HepG2 (cell line): ENCODE measurements around the gene SIK3. TPM values are rescaled to one million over a fixed set of nuclear protein-coding genes. Genes with fewer than 3 reads are reported as not detected.

Experiments
- ATAC-seq: fragments of 200-7000 bp; cut with Tn5 transposase; 3 replicates; pipeline ENCODE4 v1.9.1; 2020; ENCODE audit warnings: mild to moderate bottlenecking, moderate library complexity
- BruUV-seq: library from RNA; stranded (reverse); fragments of 400-500 nt; replicated peaks from 2 replicates; lab custom pipeline; 2021; lab: Mats Ljungman, UMichigan
- CTCF ChIA-PET: fragments of 300-600 bp; formaldehyde crosslinking; extraction: SDS; loops from one replicate; lab custom pipeline; 2021; ENCODE audit warnings: low total read pairs, inconsistent platforms, low intra/inter-chr PET ratio; lab: Yijun Ruan, JAX
- POLR2A ChIA-PET: fragments of 350-600 bp; sonication (Branson Sonifier 250); formaldehyde crosslinking; loops from one replicate; lab custom pipeline; 2020; ENCODE audit warnings: antibody characterized with exemption, inconsistent platforms; lab: Yijun Ruan, JAX
- DNase-seq: peaks from one replicate; pipeline ENCODE4 v3.0.0-alpha.2; 2015; ENCODE audit warnings: low spot score
- FAIRE-seq: peaks from 3 replicates; lab custom pipeline; 2011; peaks lifted over from hg19 to GRCh38; lab: Jason Lieb, UNC
- H2AFZ ChIP-seq: one replicate; pipeline ENCODE4 v1.6.1; 2011; ENCODE audit warnings: low read length, inconsistent platforms
- H3K27ac ChIP-seq: fragments of 300-600 bp; 3 replicates; pipeline ENCODE4 v1.8.0; 2011; ENCODE audit warnings: mixed run types, mild to moderate bottlenecking, mixed read lengths, low read length, inconsistent platforms; ENCODE audit not compliant: insufficient read depth; ENCODE audit errors: extremely low read length
- H3K27me3 ChIP-seq, 2 experiments: fragments of 200-600 bp in 1 of 2; 2 replicates in 1 of 2; 3 replicates in 1 of 2; pipeline versions ENCODE4 v1.6.0 to v1.8.0; 2011; ENCODE audit warnings: low read length in 2 of 2, mild to moderate bottlenecking in 2 of 2, moderate library complexity in 2 of 2, inconsistent platforms in 1 of 2; ENCODE audit not compliant: insufficient read depth in 2 of 2, control insufficient read depth in 1 of 2
- H3K36me3 ChIP-seq, 2 experiments: fragments of 200-600 bp in 1 of 2; replicated peaks in 1 of 2; 2 replicates in 1 of 2; 3 replicates in 1 of 2; pipeline versions ENCODE4 v1.5.1 to v1.8.0; 2011; ENCODE audit warnings: low read length in 2 of 2, inconsistent platforms in 1 of 2; ENCODE audit not compliant: insufficient read depth in 2 of 2, control insufficient read depth in 1 of 2
- H3K4me1 ChIP-seq: 2 replicates; pipeline ENCODE4 v1.5.1; 2012; ENCODE audit warnings: low read length, inconsistent platforms; ENCODE audit not compliant: insufficient read depth
- H3K4me2 ChIP-seq: 2 replicates; pipeline ENCODE4 v1.6.0; 2011; ENCODE audit warnings: low read depth, low read length, inconsistent platforms
- H3K4me3 ChIP-seq, 3 experiments: fragments of 200-600 bp in 1 of 3; sonication (generic), shearing (Covaris generic) in 1 of 3; replicated peaks in 1 of 3; 2 replicates each; pipeline ENCODE4 v1.5.1; 2011 to 2016; ENCODE audit warnings: low read length in 3 of 3, inconsistent platforms in 2 of 3, low read depth in 2 of 3, mild to moderate bottlenecking in 2 of 3, control low read depth in 1 of 3, mixed read lengths in 1 of 3; ENCODE audit not compliant: insufficient read depth in 1 of 3
- H3K79me2 ChIP-seq: one replicate; pipeline ENCODE4 v1.6.1; 2011; ENCODE audit warnings: low read length, inconsistent platforms; ENCODE audit not compliant: insufficient read depth
- H3K9ac ChIP-seq: 2 replicates; pipeline ENCODE4 v1.6.0; 2011; ENCODE audit warnings: mild to moderate bottlenecking, low read depth, low read length, inconsistent platforms; ENCODE audit not compliant: insufficient read depth
- H3K9me3 ChIP-seq: 2 replicates; pipeline ENCODE4 v1.5.1; 2012; ENCODE audit warnings: mild to moderate bottlenecking, low read length
- H4K20me1 ChIP-seq: 2 replicates; pipeline ENCODE4 v1.6.0; 2011; ENCODE audit warnings: inconsistent platforms, mild to moderate bottlenecking, low read length, moderate library complexity; ENCODE audit not compliant: insufficient read depth
- HMG20A ChIP-seq: IDR thresholded peaks from 2 replicates; pipeline ENCODE4 v1.6.1; 2016; ENCODE audit warnings: borderline replicate concordance
- MEIS2 ChIP-seq: sonication (generic); formaldehyde crosslinking; IDR thresholded peaks from 2 replicates; pipeline ENCODE4 v1.9.0; 2021; ENCODE audit warnings: mild to moderate bottlenecking, missing genetic modification reagents
- SMAD9 ChIP-seq: sonication (generic); formaldehyde crosslinking; IDR thresholded peaks from 2 replicates; pipeline ENCODE4 v1.5.1; 2020; ENCODE audit warnings: mild to moderate bottlenecking, missing genetic modification reagents
- SP5 ChIP-seq: IDR thresholded peaks from 2 replicates; pipeline ENCODE4 v1.6.1; 2016; ENCODE audit warnings: low read depth, borderline replicate concordance
- TMF1 ChIP-seq: sonication (generic); formaldehyde crosslinking; IDR thresholded peaks from 2 replicates; pipeline ENCODE4 v1.8.1; 2022; ENCODE audit warnings: low read depth, missing genetic modification reagents
- ZNF670 ChIP-seq: sonication (generic); formaldehyde crosslinking; IDR thresholded peaks from 2 replicates; pipeline ENCODE4 v1.8.0; 2022; ENCODE audit warnings: mild to moderate bottlenecking, missing genetic modification reagents, borderline replicate concordance
- ZNF737 ChIP-seq: sonication (generic); formaldehyde crosslinking; IDR thresholded peaks from 2 replicates; pipeline ENCODE4 v1.5.0; 2020; ENCODE audit warnings: missing genetic modification reagents, mild to moderate bottlenecking, borderline replicate concordance
- ZNF746 ChIP-seq: sonication (generic); formaldehyde crosslinking; IDR thresholded peaks from 2 replicates; pipeline ENCODE4 v1.8.0; 2022; ENCODE audit warnings: mild to moderate bottlenecking, missing genetic modification reagents
- WGBS: methylation state at CpG from one replicate; pipeline ENCODE4 v1.1.6; 2017; ENCODE audit warnings: low lambda C conversion rate; 5-methylcytosine and 5-hydroxymethylcytosine counted together
- in situ Hi-C: cut with HindIII; loops from 2 replicates; pipeline ENCODE4 v1.10.0; 2017; ENCODE audit warnings: low pct_unique_long_range_greater_than_20kb; ENCODE audit not compliant: extremely low pct_ligation_motif_present
- intact Hi-C: fragments of 100-400 bp; cut with micrococcal nuclease; formaldehyde crosslinking; loops from one replicate; pipeline ENCODE4 v1.10.0; 2022; ENCODE audit not compliant: unreplicated experiment
- polyA plus RNA-seq, 8 experiments: library from polyadenylated mRNA; depleted of rRNA in 3 of 8; stranded (reverse) in 7 of 8; unstranded in 1 of 8; fragments of >200 nt; fragmentation: Illumina TruSeq in 4 of 8; extraction: Trizol in 4 of 8; gene quantifications; 2 replicates each; pipeline versions ENCODE4 v1.2.1 to v1.2.3, GENCODE V29; 2011 to 2016; ENCODE audit warnings: low read depth in 4 of 8, missing spikeins in 1 of 8, mixed read lengths in 1 of 8; ENCODE audit not compliant: insufficient read depth in 1 of 8
- total RNA-seq, 5 experiments: library from RNA; depleted of rRNA; stranded (reverse); fragments of >200 nt; fragmentation: Illumina TruSeq; extraction: Trizol; gene quantifications; 2 replicates each; pipeline ENCODE4 v1.2.3, GENCODE V29; 2016; ENCODE audit warnings: low read depth in 1 of 5
- TF ChIP-seq, protein P1 (sequence below), 2 experiments: fragments of 450-650 bp in 1 of 2; sonication (generic) in 1 of 2; formaldehyde crosslinking; IDR thresholded peaks; 2 replicates each; pipeline versions ENCODE4 v1.5.0 to v1.8.0; 2020 to 2022; ENCODE audit warnings: mild to moderate bottlenecking in 1 of 2, missing genetic modification reagents in 1 of 2
- TF ChIP-seq, protein P2 (sequence below): sonication (generic); formaldehyde crosslinking; IDR thresholded peaks from 2 replicates; pipeline ENCODE4 v1.5.0; 2020; ENCODE audit warnings: mild to moderate bottlenecking, missing genetic modification reagents
- TF ChIP-seq, protein P3 (sequence below): sonication (generic); formaldehyde crosslinking; IDR thresholded peaks from 2 replicates; pipeline ENCODE4 v1.4.0; 2020; ENCODE audit warnings: missing genetic modification reagents
- TF ChIP-seq, protein P4 (sequence below): IDR thresholded peaks from 2 replicates; pipeline ENCODE4 v1.6.1; 2016; ENCODE audit warnings: mild to moderate bottlenecking

SIK3 gene
- total and polyA plus RNA-seq, 2 of the 13 experiments (the other 11 are each of a cell fraction or from before 2014, with no cell fraction given): 5.7 to 9.8 TPM

DNA sequence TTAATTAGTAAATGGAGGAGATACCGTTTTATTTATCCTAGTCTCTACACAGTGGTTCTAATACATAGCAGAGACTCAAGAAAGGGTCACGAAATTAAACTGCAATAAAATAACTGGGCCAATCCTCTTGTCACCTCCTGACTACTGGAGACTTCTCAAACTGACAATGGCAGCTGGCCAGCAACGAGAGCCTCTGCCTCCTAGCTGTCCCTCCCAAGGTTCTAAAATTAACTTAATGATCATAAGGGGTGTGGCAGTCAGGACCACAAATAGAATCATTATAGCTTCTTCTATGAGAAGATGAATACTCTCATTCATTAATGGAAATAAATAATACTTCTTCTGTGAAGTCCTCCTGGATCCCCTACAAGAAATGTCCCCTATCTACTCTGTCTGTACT is 197.0 kb downstream of the SIK3 start:
- no peak overlapping the region for H3K4me2 ChIP-seq
- DNase-seq: no peak
- H3K9ac ChIP-seq: no peak overlapping the region
- POLR2A ChIA-PET: no interaction called here
- no peaks in the 10 kb centered on the region for H3K4me1 ChIP-seq
- no peaks in the 10 kb centered on the region for H3K9me3 ChIP-seq
- intact Hi-C loops (no loop called here), in situ Hi-C loops (no loop called here)
- BruUV-seq: no TSS peak
- FAIRE-seq: no peak
- TF ChIP-seq, protein P1, sequence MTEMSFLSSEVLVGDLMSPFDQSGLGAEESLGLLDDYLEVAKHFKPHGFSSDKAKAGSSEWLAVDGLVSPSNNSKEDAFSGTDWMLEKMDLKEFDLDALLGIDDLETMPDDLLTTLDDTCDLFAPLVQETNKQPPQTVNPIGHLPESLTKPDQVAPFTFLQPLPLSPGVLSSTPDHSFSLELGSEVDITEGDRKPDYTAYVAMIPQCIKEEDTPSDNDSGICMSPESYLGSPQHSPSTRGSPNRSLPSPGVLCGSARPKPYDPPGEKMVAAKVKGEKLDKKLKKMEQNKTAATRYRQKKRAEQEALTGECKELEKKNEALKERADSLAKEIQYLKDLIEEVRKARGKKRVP (CRISPR knock-in tag; IDR thresholded peaks at IDR 0.05): no peak
- TF ChIP-seq, protein P2, sequence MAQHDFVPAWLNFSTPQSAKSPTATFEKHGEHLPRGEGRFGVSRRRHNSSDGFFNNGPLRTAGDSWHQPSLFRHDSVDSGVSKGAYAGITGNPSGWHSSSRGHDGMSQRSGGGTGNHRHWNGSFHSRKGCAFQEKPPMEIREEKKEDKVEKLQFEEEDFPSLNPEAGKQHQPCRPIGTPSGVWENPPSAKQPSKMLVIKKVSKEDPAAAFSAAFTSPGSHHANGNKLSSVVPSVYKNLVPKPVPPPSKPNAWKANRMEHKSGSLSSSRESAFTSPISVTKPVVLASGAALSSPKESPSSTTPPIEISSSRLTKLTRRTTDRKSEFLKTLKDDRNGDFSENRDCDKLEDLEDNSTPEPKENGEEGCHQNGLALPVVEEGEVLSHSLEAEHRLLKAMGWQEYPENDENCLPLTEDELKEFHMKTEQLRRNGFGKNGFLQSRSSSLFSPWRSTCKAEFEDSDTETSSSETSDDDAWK (CRISPR knock-in tag): no peak
- no peak for TF ChIP-seq SP5 (CRISPR knock-in tag)
- no peak for TF ChIP-seq ZNF746 (CRISPR knock-in tag)
- no peak for TF ChIP-seq TMF1 (CRISPR knock-in tag)
- no peak for TF ChIP-seq ZNF737 (CRISPR knock-in tag)
- no peak for TF ChIP-seq HMG20A (CRISPR knock-in tag)
- no peak for TF ChIP-seq SMAD9 (CRISPR knock-in tag)
- TF ChIP-seq, protein P3, sequence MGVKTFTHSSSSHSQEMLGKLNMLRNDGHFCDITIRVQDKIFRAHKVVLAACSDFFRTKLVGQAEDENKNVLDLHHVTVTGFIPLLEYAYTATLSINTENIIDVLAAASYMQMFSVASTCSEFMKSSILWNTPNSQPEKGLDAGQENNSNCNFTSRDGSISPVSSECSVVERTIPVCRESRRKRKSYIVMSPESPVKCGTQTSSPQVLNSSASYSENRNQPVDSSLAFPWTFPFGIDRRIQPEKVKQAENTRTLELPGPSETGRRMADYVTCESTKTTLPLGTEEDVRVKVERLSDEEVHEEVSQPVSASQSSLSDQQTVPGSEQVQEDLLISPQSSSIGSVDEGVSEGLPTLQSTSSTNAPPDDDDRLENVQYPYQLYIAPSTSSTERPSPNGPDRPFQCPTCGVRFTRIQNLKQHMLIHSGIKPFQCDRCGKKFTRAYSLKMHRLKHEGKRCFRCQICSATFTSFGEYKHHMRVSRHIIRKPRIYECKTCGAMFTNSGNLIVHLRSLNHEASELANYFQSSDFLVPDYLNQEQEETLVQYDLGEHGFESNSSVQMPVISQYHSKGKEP (CRISPR knock-in tag): no peak
- TF ChIP-seq MEIS2 (CRISPR knock-in tag): no peak
- TF ChIP-seq, protein P4, sequence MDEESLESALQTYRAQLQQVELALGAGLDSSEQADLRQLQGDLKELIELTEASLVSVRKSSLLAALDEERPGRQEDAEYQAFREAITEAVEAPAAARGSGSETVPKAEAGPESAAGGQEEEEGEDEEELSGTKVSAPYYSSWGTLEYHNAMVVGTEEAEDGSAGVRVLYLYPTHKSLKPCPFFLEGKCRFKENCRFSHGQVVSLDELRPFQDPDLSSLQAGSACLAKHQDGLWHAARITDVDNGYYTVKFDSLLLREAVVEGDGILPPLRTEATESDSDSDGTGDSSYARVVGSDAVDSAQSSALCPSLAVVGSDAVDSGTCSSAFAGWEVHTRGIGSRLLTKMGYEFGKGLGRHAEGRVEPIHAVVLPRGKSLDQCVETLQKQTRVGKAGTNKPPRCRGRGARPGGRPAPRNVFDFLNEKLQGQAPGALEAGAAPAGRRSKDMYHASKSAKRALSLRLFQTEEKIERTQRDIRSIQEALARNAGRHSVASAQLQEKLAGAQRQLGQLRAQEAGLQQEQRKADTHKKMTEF (CRISPR knock-in tag): no peak
- no peak for TF ChIP-seq ZNF670 (CRISPR knock-in tag)
- no peak overlapping the region for H3K4me3 ChIP-seq
- CTCF ChIA-PET: no interaction called here
- no peak overlapping the region for H3K27ac ChIP-seq
- H2AFZ ChIP-seq: no peak overlapping the region
- peaks cover 0 to 11% of the 10 kb centered on the region in 2 experiments; a peak in 4 of 5 replicates for H3K36me3 ChIP-seq
- H3K27me3 ChIP-seq: no peaks in the 10 kb centered on the region
- H3K79me2 ChIP-seq: no peaks in the 10 kb centered on the region
- no peaks in the 10 kb centered on the region for H4K20me1 ChIP-seq
- WGBS: 100% methylated on average over 3 of the region's 3 CpGs
- ATAC-seq: no peak
